Bone marrow (tissue), 2 donors: ENCODE measurements around the gene AMOTL1.
"Not testable (repeated sequence)": the region's sequence is repeated elsewhere in the genome, so short reads cannot be mapped to it uniquely, and the experiment has no call there.

Source experiments
- DNase-seq, 2 donors: peaks; one replicate each; lab custom pipeline; 2025; lab: John Stamatoyannopoulos, UW

Gene AMOTL1

DNA sequence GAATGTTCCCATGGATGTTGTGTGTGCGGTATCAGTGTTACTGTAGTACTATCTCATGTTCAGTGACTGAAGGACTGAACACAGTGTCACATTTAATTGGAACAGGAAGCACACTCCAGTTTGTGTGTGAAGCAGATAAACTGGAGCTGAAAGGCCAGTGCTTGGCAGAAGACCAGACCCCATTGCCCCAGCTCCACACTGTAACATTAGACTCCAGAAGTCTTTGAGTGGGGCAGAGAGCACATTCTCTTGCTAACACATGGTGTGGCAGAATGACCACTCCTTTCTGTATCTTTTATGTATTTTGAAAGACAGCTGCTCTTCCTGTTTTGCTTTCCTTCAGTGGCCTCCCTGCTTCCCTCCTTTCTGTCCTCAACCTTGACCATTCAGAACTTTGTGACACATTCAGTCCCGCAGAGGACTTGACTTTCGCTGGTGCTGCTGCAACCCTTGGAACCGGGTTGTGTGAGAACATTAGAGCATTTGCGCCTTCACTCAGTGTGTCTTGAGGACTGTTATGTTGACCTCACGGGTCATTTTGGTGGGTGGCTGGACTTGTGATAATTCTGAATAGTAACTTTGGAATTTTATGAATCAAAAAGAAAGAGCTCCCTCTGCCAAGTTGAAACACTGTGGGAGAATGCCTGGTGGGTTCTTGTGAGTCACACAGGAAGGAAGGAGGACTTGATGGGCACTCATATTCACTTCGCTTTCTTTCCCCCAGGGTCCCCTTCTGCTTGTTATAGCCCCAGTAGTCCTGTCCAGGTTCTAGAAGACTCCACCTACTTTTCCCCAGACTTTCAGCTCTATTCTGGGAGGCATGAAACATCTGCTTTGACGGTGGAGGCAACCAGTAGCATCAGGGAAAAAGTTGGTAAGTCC lies 26.4 kb downstream of the AMOTL1 start:
- DNase-seq = no peak

DNA sequence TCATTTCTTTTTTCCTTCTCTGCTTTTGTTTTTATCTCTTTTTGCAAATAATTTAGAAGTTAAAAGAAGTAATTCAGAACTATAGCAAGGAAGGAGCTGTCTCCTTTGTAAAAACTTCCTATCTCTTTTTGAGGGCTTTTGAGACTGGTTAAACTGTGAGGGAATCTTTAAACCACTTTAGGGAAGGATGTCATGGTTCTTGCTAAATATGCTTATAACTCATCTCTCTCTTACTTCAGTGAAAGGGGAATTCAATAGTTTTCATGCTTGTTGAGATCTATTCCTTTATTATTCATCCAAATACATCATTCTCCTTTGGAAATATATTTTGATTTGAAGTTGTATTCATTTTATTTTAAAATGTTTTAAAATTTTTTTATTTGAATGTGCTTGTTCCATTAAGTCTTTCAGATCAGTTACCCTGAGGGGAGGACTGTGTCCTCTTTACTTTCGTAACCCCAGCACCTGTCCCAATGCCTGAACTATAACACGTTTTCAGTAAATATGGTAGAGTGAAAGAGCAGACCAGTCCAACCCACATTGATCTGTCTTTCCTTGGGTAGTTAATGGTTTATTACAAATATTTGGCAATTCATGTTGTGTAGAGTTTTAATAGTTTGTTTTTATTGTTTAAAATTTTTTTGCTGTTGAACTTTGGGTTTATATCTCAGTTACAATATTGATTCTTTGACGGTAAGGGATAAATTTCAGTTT lies 27.5 kb downstream of the AMOTL1 start:
- DNase-seq = no peak

DNA sequence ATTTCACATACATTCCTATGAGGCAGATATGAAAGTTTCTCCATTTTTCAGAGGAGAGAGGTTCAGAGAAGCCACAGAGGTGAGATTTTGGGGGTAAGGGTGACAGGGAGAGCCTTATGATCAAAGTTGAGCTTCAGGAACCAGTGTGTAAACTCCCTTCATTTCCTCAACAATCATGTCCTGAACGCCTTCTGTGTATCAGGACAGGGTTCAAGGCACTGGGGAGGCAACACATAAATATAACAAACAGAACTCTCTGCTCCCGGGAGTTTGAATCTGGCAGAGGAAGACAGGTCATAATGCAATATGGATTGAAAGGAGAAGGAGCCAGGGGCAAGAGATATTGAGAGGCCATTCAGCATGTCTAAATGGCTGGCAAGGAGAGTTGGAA lies 28.0 kb downstream of the AMOTL1 start:
- DNase-seq = no peak

DNA sequence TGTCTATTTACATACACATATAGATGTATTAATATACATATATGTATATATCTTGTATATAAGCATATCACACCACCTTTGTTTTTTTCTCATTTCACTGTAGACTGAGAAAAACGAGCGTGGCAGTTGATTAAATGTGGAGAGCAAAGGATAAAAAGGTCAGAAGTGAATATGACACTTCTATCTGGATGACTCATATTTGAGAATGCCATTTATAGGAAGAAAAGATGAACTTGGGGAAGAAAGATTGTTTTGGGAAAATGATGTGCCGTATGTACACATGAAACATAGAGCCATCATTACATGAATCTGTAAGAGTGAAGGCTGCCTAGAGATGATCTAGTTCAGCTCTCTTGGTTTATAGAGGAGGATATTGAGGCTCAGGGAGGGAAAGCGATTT lies 28.7 kb downstream of the AMOTL1 start:
- no peak for DNase-seq

DNA sequence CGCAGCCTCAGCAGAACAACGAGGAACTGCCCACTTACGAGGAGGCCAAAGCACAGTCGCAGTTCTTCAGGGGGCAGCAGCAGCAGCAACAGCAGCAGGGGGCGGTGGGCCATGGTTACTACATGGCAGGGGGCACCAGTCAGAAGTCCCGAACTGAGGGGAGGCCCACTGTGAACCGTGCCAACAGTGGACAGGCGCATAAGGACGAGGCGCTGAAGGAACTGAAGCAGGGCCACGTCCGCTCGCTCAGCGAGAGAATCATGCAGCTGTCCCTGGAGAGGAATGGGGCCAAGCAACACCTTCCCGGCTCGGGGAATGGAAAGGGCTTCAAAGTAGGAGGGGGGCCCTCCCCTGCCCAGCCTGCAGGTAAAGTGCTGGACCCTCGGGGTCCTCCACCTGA lies 31.6 kb downstream of the AMOTL1 start:
- no peak for DNase-seq

DNA sequence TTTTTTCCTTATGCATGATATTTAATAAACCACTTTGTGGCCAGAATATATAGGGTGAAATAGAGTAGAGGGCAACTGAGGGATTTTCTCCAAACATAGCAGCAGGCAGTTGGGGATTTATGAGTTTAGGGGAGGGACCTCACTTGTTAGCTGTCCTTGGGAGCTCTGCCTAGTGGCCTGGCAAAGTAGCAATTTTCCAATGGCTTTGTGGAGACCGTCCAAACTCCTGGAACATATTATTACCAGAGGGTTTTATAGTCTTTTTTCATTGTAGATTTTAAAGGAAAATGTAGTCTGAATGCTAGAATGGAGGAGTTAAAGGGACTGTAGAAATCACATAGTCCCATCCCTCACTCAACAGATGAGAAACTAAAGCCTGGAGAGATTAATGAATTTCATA lies 32.3 kb downstream of the AMOTL1 start:
- no peak for DNase-seq

DNA sequence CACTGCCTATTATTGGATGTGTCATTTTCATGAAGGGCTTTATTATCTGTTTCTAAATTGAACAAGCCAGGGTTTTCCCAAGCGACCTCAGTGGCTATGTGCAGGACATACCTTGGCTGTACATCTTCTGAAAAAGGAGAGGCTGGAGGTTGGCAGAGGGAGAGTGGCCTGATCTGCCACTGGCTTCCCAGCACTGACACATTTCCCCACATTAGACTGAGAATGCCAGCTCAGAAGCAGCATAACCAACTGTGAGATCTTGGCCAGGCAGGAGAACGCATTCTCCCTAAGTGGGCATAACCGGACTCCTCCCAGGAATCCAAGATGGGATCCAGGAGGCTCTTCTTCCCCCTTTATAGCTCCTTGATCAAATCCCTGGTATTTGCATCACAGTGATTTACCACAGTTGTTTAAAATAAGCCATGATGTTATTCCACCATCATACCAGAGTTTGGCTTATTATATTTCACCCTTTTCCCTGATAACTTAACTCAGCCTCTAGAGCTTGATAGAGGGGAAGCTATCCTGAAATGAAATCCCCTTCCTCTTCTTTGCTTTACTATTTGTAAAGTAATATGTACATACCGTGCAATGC lies 33.8 kb downstream of the AMOTL1 start:
- no peak for DNase-seq

DNA sequence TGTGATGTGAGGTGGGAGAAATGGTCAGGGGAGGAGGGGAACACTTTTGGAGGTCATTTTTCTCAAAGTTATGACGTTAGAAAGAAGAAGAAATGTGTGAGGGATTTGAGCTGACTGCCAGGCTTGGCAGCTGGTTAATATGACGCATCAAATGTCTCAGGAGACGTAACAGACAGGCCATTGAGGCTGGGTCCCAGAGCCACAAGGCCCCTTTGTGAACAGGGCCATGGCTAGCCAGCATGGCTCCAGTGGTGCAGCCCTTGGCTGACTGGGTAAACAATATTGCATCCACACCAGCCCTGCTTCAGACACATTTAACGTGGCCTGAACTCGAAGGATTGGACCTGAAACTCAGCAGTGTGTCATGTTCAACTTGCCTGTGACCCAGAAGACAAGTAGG lies 34.3 kb downstream of the AMOTL1 start:
- DNase-seq = no peak

DNA sequence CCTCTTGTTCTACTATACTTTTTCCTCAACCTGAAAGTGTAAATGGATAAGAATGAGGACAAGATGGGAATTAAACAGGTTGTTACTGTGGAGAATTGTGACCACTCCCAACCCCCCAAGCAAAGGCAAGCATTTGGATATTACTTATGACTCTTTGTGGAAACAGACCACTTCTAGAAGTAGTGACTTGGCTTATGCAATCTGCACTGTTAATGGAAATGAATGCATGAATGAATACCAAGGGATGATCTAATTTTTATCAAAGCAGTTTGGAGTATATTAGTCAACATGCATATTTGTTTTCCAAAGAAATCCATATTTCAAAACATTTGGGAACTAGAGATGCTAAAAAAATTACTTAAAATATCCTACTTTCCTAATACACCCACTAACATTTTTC lies 35.3 kb downstream of the AMOTL1 start:
- no peak for DNase-seq

DNA sequence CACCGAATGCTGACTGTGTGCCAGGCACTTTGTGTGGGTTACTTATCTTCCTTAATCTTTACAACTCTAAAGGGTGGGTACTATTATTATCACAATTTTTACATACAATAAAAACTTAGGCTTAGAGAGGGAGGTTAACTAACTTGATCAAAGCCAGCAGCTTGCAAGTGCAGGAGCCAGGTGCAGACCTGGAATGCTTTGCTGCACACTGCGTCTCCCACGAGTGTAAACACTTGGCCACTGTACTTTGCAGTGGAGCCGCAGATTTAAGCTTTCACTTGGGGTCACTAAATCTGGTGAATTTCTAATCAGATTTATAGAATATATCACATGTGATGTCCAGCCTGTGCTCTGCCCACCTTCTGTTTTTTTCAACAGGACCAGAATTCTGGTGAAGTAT lies 36.7 kb downstream of the AMOTL1 start:
- DNase-seq = no peak

DNA sequence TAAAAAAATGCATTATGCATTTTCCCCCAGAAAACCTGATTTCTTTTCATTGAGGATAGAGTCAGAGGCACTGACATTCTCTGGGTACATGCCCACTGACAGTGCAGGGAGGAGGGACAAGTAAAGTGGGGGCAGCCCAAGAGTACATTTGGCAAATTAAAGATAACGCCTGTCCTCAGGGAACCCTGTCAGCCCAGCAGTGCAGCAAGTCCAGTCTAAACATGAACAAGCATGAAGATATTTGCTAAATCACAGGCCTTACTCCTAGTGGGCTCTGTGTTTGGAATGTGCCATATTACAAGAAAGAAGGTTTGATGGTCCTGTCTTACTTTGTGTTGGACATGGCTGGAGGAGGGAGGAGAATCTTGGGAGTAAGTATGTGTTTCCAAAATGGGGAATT lies 37.9 kb downstream of the AMOTL1 start:
- DNase-seq = no peak

DNA sequence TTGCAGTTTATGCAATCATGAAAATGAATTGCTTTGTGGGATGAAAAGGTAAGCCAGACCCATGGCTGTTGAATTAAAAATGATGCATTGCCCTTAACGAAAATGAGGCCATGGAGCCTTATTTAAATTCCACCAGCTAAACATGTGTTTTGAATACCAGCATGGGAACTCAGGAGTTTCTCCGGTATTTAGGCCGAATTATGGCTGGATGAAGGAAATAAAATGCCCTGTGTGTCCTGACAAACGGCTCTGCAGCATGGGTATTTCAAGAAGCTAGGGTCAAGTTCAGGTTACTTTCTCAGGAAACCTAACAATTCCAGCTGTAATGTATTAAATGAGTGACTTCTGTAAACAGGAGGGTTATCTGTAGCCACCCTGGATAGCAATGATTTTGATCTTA lies 38.3 kb downstream of the AMOTL1 start:
- no peak for DNase-seq

DNA sequence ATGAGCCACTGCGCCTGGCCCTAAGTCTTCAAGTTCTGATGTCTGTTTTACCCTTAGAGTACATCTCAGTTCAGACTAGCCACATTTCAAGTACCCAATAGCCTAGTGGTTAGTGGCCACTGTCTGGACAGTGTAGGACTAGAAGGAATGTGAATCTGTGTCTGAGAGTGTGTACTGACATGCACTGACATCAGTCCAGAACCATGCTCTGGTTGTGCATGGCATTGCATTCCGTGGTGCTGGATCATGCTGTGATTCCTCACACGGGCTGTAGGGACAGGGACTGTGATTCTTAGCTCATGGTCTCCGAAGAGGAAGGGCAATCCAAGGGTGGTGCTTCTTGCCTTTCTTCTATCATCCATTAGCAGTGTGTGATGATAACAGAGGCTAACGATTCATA lies 41.1 kb downstream of the AMOTL1 start:
- no peak for DNase-seq

DNA sequence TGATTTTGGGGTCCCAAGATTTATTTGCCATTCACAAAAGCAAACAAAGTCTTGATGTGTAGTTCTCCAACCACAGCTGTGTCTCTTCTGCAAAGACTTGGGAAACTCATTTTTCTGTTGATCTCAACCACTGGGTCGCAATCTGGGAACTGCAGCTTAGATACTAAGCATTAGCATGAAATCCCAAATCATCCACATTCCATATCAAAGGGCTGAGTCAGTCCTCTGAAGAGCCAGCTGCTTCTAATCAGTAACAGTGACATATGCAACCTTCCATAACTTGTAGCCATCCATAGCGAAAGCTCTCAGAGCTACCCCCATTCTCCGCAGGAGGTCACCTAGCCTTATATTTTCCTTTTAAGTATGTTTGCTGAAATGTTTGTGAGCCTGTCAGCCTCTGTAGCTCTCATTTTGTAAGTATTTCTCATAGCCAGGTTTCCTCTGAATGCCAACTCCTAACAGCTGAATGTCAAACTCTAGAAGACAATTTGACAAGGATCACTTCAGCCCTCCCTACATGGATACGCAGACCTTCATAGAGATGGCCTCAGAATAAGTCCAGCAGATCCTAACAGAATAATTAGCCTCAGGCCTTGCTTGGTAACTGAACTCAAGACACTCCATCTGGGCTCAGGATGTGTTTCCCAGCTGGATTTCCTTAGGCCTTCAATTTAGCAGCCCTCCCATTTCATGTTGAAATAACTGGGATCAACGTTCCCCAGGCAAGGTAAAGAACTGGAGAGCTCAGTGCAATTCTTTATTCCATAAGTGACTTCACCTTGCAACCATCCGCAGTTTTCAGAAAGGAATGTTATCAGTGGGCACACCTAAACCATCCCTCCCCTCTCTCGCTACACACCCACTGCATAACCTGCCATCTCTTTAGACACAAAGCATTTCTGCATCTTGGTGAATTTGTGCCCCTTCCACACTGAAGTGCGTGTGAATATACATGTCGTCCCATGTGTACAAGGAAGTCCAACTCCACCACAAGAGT lies 44.9 kb downstream of the AMOTL1 start:
- not testable (repeated sequence) for DNase-seq

DNA sequence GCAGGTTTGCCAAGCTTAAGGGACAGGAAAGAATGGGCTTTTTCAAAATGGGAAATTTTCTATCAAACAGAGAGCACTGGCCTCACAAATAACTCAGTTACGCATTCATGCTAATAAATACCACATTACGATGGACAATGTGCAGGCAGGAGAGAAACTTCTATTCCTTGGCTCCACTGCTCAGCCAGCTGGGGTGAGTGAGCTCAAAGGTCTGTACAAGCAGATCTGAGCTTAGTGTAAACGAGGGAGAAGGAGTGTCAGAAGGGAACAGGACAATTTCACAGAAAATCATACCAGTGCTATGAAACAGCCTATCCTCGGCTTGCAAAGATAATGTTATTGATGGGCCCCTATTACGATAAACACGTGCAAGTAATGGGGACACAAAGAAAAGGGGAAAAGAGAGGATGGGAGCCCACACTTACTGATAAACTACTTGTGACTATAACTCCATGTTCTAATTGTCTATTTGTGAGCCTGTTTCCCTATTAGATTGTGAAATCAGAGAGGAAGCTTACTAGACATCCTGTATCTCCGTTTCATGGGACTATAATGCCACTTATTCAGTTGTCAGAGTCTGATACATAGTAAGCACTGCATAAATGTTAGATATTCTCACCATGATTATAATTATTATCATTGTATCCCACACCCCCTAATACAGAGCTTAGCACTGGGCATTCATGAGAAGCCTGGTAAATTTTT lies 46.3 kb downstream of the AMOTL1 start:
- DNase-seq = no peak

DNA sequence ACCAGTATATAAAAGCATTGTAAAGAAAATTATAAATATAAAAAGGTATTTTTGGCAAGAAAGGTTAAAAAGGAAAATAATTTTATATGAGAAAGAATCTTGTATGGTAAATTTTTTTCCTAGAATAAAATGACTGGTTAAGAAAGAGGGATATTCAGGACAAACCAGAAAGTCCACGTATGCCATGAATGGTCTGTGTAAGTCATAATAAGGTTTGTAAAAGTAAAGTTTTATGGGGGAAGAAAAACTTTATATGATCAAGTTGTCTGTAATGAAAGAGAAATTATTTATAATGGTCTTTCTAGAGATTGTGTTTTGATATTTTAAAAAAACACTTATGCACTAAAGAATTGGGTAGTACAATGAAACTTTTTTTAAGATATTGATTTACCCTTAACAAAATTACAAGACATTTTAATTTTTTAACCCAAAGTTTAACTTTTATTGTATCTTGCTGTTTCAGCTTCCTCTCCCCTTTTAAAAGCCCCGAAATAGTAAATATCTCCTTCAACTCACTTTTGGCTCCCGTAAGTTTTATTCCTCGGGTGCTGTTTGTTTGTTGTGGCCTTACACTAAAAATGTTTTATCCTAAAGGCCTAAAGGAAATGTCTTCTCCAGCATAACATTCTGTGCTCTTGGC lies 47.7 kb downstream of the AMOTL1 start:
- no peak for DNase-seq

DNA sequence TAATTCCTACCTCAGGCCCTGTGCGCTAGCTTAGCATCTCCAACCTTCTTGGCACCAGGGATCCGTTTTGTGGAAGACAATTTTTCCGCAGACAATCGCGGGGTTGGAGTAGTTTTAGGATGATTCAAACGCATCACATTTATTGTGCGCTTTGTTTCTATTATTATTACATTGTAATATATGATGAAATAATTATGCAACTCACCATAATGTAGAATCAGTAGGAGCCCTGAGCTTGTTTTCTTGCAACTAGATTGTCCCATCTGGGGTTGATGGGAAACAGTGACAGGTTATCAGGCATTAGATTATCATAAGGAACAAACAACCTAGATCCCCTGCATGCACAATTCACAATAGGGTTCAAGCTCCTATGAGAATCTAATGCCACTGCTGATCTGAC lies 52.3 kb downstream of the AMOTL1 start:
- DNase-seq = no peak

DNA sequence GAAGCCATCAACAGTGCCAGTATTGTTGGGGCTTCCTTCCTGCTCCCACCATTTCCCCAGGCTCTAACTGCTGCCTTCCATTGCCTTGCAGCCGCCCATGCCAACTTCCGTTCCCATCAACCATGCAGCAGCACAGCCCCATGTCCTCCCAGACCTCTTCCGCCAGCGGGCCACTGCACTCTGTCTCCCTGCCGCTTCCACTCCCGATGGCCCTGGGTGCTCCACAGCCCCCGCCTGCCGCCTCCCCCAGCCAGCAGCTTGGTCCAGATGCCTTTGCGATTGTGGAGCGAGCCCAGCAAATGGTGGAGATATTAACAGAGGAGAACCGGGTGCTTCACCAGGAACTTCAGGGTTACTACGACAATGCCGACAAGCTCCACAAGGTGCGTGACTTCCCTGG lies 53.3 kb downstream of the AMOTL1 start:
- no peak for DNase-seq

DNA sequence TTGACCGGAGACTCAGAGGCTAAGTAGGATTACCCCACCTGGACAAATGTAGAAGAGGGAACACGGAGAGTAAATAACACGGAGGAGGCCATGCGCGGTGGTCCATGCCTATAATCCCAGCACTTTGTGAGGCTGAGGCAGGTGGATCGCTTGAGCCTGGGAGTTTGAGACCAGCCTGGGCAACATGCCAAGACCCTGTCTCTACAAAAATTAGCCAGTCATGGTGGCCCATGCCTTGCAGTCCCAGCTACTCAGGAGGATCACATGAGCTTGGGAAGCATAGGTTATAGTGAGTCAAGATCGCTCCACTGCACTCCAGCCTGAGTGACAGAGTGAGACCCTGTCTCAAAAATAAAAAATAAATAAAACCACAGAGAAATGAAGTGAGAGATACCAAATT lies 53.9 kb downstream of the AMOTL1 start:
- DNase-seq = no peak

DNA sequence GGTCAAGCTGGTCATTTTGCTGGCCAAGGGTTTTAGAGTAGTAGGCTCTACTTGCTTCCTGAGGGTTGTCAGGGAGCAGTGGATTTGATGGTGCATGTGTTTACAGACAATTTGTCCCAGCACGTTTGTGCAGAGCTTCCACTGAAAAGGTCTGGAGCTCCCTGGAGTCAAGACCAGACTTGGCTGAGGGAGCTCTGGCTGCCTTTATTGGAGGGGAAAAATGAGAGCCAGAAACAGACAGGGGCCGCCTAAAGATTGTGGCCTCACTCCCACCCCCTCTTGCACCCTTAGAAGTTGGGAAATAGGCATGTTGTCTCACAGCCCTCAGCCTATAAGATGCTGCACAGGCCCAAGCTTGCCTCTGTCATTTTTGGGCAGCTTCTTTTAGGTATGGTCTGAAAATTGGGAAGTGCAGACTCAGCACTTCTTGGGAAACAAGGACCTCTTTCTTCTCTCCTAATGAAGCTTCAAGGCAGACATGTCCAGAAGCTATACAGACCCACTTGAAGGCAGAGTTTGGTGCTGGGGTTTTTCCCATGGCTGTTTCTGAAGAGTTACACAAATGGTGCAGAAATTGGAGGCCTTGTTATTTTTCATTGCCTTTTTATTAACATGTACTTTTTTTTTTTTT lies 55.1 kb downstream of the AMOTL1 start:
- DNase-seq = no peak
